AML-193 (cell line): ENCODE data around the gene FOXL2.
"Not testable (repeated sequence)": the region's sequence is repeated elsewhere in the genome, so short reads cannot be mapped to it uniquely, and the experiment has no call there.

Experiments used
- DNase-seq, 2 experiments: peaks; one replicate each; lab custom pipeline; 2025; lab: John Stamatoyannopoulos, UW

The FOXL2 gene

GRCh38 chr3:138933068-138933668 is 13.8 kb downstream of the FOXL2 start:
- no peak for DNase-seq

GRCh38 chr3:138928727-138929372 is 18.1 kb downstream of the FOXL2 start:
- DNase-seq: no peak

- DNase-seq: peak; percentile 88 to 90
Measured at GRCh38 chr3:138923531-138923994, 23.4 kb downstream of the FOXL2 start.

GRCh38 chr3:138922400-138922799 is 24.5 kb downstream of the FOXL2 start:
- DNase-seq: not testable (repeated sequence)

DNA sequence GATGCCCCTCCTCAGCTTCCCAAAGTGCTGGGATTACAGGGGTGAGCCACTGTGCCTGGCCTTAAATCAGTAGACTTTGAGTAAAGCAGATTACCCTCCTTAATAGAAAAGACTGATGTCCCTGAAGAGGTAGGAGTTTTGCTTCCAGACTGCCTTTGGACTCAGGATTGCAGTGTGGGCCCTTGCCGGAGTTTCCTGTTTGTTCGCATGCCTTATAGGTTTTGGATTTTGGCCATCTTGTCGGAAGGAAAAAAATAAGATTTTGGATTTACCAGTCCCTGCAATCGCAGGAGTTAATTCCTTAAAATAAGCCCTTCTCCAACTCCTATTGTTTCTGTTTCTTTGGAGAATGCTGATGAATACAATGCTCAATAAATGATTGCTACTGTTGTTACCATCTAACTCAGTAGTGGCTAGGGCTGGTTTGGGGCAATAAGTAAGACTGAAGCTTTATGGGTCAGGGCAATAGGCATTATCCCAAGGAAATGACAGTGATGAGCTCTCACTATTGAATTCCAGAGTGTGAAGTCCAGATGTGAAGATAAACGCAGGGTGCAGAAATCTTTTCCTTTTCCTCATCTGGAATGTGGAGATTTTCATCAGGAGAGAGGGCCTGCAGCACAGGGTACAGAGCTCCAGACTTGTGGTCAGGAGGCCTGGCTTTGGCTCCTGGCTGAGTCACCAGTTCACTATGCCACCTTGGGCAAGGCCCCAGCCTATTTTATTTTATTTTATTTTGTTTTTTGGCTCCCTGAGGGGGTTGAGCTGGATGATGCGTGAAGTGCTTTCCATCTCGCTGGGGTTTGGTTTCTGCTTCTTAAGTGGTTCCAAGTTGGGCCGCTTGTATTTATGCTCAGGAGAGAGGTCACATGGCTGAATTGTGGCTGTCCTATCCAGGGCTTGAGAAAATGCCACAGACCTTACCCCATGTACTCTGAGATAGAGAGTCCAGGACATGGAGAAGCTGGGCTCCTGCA is 25.3 kb downstream of the FOXL2 start:
- DNase-seq: no peak

GRCh38 chr3:138919325-138919724 is 27.6 kb downstream of the FOXL2 start:
- no peak for DNase-seq

DNA sequence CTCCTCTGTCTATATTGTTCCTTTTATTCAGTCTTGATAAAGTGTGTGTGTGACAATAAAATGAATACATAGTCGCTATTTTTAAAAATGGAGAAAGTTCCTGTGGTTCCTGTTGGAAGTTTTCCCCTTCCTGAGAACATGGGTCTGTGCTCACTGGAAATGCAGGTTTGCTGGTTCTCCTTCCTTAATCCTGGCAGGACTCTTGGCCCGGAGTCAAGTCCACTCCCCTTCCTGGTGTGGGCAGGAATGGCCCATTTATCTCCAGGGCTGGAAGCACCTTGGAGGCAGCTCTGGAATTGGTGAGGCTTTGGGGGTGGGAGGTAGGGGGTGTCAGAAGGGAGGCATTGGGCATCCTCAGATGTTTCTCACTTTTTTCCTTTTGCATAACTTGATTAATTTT is 30.1 kb downstream of the FOXL2 start:
- no peak for DNase-seq

DNA sequence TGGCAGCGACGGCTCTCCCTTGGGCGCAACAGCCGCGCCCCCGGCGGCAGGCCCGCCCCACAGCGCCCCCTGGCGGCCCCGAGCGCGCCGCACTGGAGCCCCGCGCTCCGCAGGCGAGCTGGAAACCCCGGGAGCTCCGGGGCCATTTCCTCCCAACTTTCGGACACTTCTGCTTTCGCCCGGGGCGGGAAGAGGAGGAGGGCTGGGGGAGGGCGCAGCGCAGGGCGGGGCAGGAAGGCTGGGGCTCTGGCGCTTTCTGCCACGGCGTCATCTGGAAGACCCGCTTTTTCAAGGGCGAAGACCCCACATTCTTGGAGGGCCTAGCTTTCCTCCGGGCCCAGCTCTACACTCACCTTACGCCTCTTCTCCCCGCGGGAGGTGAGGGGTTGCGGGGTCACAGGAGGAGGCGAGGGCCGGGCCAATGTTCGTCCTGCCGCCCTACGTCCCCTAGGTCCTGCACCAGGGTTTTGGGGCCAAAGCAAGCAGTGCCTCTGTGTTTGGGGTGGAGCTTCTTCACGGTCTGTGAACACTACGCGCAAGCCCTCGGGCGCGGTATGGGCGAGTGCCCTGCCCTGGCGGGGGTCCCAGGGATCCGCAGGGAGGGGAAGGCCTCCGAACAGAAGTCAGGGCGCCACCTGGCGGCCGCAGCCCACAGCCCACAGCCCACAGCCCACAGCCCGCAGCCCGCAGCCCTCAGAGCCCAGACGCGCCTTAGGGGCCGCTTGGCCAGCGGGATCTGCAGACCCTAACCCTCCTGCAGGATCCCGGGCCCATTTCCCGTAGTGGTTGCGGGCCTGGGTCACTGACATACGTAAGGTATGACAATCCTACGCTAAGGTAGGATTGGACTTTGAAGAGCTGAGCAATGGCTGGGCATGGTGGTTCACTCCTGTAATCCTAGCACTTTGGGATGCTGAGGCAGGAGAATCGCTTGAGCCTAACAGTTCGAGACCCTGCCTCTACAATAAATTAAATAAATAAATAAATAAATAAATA is 31.1 kb downstream of the FOXL2 start:
- peak; percentile 88 to 95 for DNase-seq

- DNase-seq: peak; percentile 84 to 88
Measured at GRCh38 chr3:138914870-138915502, 32.0 kb downstream of the FOXL2 start.

DNA sequence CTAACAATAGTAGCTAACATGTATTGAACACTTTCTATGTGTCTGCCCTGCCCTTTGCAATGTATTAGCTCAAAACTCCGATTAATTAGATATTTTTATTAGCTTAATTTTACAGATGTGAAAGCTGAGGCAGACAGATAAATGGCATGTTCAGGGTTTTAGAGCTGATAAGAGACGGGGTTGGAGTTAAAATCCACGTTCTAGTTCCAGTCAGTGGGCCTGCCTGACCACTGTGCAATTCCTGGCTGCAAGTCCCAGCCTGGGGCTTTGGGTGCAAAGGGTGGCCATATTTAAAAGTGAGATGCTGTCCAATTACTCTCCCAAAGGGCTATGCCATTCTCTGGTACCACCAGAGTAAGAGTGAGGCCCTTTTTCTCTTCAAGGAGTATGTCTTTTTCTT is 33.2 kb downstream of the FOXL2 start:
- no peak for DNase-seq

DNA sequence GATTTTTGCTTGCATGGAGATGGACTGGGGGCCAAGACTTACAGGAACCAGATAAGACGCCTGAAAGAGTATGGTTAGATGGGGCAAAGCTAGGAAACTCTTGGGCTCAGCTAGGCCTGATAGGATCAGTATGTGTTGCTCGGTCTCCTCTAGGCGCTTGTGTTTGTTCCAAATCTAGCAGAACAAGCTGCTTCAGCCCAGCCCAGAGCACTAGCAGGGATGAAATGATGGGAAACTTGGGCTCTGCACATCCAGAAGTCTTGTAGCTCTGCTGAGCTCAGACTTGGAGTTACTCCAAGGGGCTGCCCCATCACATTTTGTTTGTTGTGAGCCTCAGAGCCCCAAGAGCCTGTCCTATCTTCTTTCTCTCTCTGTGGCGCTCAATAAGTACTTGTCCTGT is 34.7 kb downstream of the FOXL2 start:
- no peak for DNase-seq

- DNase-seq: no peak
Measured at GRCh38 chr3:138911621-138912020, 35.3 kb downstream of the FOXL2 start.

GRCh38 chr3:138909904-138910303 is 37.0 kb downstream of the FOXL2 start:
- DNase-seq: no peak

GRCh38 chr3:138908846-138909245 is 38.1 kb downstream of the FOXL2 start:
- peak; percentile 40 for DNase-seq

GRCh38 chr3:138907539-138907938 is 39.4 kb downstream of the FOXL2 start:
- DNase-seq: peak; percentile 56 to 59

DNA sequence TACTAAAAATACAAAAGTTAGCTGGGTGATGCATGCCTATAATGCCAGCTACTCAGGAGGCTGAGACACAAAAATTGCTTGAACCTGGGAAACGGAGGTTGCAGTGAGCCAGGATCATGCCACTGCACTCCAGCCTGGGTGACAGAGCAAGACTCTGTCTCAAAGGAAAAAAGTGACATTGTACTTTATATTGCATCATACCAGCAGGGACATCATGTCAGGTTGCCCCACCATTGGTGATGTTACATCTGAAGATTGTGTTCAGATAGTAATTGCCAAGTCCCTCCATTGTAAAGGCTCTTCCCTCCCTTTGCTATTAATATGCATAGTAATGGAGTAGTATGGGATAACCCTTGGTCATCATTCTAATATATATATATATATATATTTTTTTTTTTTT is 44.8 kb downstream of the FOXL2 start:
- DNase-seq: peak; percentile 35 to 56

- no peak for DNase-seq
Measured at GRCh38 chr3:138901567-138901966, 45.4 kb downstream of the FOXL2 start.

DNA sequence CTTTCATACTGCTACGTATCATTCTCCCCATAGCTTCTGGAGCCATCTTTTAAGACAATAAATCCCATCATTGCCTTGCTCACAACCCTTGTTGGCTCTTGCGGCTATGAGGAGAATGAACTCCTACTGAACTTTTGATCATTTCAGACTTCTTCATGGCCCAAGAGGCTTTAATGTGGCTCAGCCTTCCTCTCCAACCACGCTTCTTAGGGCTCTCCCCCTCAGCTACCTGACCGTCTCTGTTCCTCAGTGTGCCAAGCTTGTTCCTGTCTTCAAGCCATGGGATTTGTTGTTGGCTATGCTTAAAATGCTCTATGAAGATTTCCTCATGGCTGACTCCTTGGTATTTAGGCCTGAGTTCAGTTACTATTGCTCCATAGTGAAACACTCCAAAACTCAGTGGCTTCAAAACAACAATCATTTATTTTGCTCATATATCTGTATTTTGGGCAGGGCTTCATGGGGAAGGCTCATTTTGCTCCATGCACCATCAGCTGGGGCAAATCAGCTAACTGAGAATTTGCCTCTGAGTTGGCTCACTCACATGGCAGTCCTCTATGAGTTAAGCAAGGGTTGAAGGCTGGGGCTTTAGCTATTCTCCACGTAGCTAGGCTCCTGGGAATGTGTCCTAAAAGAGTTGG is 47.5 kb downstream of the FOXL2 start:
- DNase-seq: no peak

DNA sequence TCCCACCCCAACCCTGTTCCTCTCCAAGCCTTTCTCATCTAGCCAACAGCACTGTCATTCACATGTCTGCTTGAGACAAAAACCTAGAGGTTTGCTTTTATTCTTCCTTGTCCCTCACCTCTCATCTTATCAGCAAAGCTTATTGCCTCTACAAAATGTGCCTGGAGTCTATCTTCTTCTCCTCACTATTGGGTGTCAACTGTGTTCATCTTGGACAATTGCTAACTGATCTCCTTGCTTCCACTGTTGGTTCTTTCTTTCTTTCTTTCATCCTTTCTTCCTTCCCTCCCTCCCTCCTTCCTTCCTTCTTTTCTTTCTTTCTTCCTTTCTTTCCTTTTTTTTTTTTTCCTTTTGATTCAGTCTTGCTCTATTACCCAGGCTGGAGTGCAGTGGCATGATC is 48.2 kb downstream of the FOXL2 start:
- no peak for DNase-seq

- no peak for DNase-seq
Measured at GRCh38 chr3:138898301-138898700, 48.6 kb downstream of the FOXL2 start.
